PC-9 (cell line): Measurements from ENCODE around the gene HOMER3. TPM values are rescaled to one million over a fixed set of nuclear protein-coding genes. Genes with fewer than 3 reads are reported as not detected.
"Not testable (repeated sequence)": the region's sequence is repeated elsewhere in the genome, so short reads cannot be mapped to it uniquely, and the experiment has no call there.

Experiments used
- BruUV-seq: library from RNA; stranded (reverse); fragments of 400-500 nt; replicated peaks from 2 replicates; lab custom pipeline; 2021; lab: Mats Ljungman, UMichigan
- CTCF ChIA-PET: fragments of 300-600 bp; sonication (Branson Sonifier 250); formaldehyde crosslinking; loops from one replicate; lab custom pipeline; 2022; ENCODE audit warnings: antibody characterized with exemption; lab: Charles Lee
- POLR2A ChIA-PET: fragments of 300-600 bp; sonication (Branson Sonifier 250); formaldehyde crosslinking; loops from one replicate; lab custom pipeline; 2022; ENCODE audit warnings: antibody characterized with exemption; ENCODE audit not compliant: unreplicated experiment; lab: Charles Lee
- DNase-seq, 2 experiments: peaks; one replicate each; pipeline versions ENCODE4 v3.0.0 to v3.0.0-alpha.2; 2015 to 2022; ENCODE audit warnings: mixed read lengths in 1 of 2
- H2AFZ ChIP-seq: fragments of 200-600 bp; sonication (generic); 2 replicates; pipeline ENCODE4 v1.8.1; 2017; ENCODE audit warnings: antibody characterized with exemption
- H3F3A ChIP-seq: fragments of 200-600 bp; sonication (generic); 2 replicates; pipeline ENCODE4 v1.8.1; 2017; ENCODE audit warnings: antibody characterized with exemption, mild to moderate bottlenecking, low read depth; ENCODE audit not compliant: insufficient read depth
- H3K27ac ChIP-seq: fragments of 200-600 bp; sonication (generic); 2 replicates; pipeline ENCODE4 v1.6.1; 2016; ENCODE audit warnings: mixed run types
- H3K27me3 ChIP-seq: fragments of 200-600 bp; sonication (generic); 2 replicates; pipeline ENCODE4 v1.6.1; 2016; ENCODE audit warnings: low read depth, mixed run types; ENCODE audit not compliant: insufficient read depth
- H3K36me3 ChIP-seq: fragments of 200-600 bp; sonication (generic); 2 replicates; pipeline ENCODE4 v1.6.1; 2016; ENCODE audit warnings: low read depth, mixed run types
- H3K4me1 ChIP-seq: fragments of 200-600 bp; sonication (generic); replicated peaks from 2 replicates; pipeline ENCODE4 v1.6.1; 2016; ENCODE audit warnings: mixed run types; ENCODE audit not compliant: insufficient read depth
- H3K4me2 ChIP-seq: fragments of 200-600 bp; sonication (generic); 2 replicates; pipeline ENCODE4 v1.6.1; 2017; ENCODE audit warnings: mixed run types
- H3K4me3 ChIP-seq: fragments of 200-600 bp; sonication (generic); 2 replicates; pipeline ENCODE4 v1.6.1; 2016; ENCODE audit warnings: mixed run types
- H3K79me2 ChIP-seq: fragments of 200-600 bp; sonication (generic); 2 replicates; pipeline ENCODE4 v1.6.1; 2017; ENCODE audit warnings: low read depth, mixed run types
- H3K9me2 ChIP-seq: fragments of 200-600 bp; sonication (generic); 2 replicates; pipeline ENCODE4 v1.8.1; 2017; ENCODE audit warnings: mild to moderate bottlenecking; ENCODE audit not compliant: insufficient read depth
- H3K9me3 ChIP-seq: fragments of 200-600 bp; sonication (generic); 2 replicates; pipeline ENCODE4 v1.8.1; 2016; ENCODE audit warnings: low read depth; ENCODE audit not compliant: insufficient read depth
- H4K20me1 ChIP-seq: fragments of 200-600 bp; sonication (generic); 2 replicates; pipeline ENCODE4 v1.8.1; 2017; ENCODE audit not compliant: insufficient read depth
- CTCF ChIP-seq: fragments of 200-600 bp; sonication (generic); conservative IDR thresholded peaks from 2 replicates; pipeline ENCODE4 v1.6.1; 2017; ENCODE audit warnings: mixed run types, antibody characterized with exemption, mild to moderate bottlenecking, moderate library complexity
- EZH2 ChIP-seq: fragments of 200-600 bp; sonication (generic); IDR thresholded peaks from 2 replicates; pipeline ENCODE4 v1.8.0; 2017; ENCODE audit warnings: antibody characterized with exemption, low read depth
- intact Hi-C: fragments of 100-400 bp; cut with micrococcal nuclease; formaldehyde crosslinking; loops from one replicate; pipeline ENCODE4 v1.10.0; 2022; ENCODE audit not compliant: unreplicated experiment
- total RNA-seq: library from RNA; stranded (reverse); gene quantifications from 2 replicates; pipeline ENCODE4 v1.2.3, GENCODE V29; 2021

Gene HOMER3
- total RNA-seq, 1 experiment from 2014 or later: 55.7 TPM

GRCh38 chr19:18919086-18919899, 21.7 kb downstream of the HOMER3 start, which contains the start of the genes COPE and DDX49:
Gene COPE (minus strand): TSS chr19:18919387. CDS start chr19:18919348, 39 bp downstream.
Gene DDX49 (plus strand): TSS chr19:18919715. CDS start chr19:18919742, 27 bp downstream.
- Histone ChIP-seq H4K20me1 (peaks cover 35% of the 10 kb centered on the region), H3K27me3 (no peaks in the 10 kb centered on the region), H3K4me2 (peak within 1 kb of the TSS; percentile 98), H3K27ac (peak within 1 kb of the TSS; percentile 75), H3K9me2 (no peaks in the 10 kb centered on the region), H3K79me2 (peaks cover 68% of the 10 kb centered on the region), H3K4me1 (peaks cover 17% of the 10 kb centered on the region), H3K4me3 (peak within 1 kb of the TSS; percentile 72), H3K36me3 (peaks cover 12% of the 10 kb centered on the region; the same call in 1 of the 2 replicates), H3F3A (peaks cover 9% of the 10 kb centered on the region; the same call in 1 of the 2 replicates), H2AFZ (peak within 1 kb of the TSS; percentile 76), H3K9me3 (no peaks in the 10 kb centered on the region)
- no TSS peak for BruUV-seq
- TF ChIP-seq CTCF: no peak
- no peak for TF ChIP-seq EZH2
- CTCF ChIA-PET: interaction anchor here (0.6 to 1.4 kb wide), 3 partner anchors 68 to 642 kb away, joined by 3 to 9 read pairs (median 4); no protein-coding TSS in a partner anchor
- POLR2A ChIA-PET: interaction anchor here (0.5 to 0.9 kb wide), 7 partner anchors 10 to 1149 kb away, joined by 3 to 10 read pairs (median 3); no protein-coding TSS in a partner anchor
- intact Hi-C loops: loop anchor here (1.0 to 10.0 kb wide), 4 partner anchors 22 to 444 kb away; partner anchors contain the start of genes HOMER3 and UBA52
- DNase-seq: peak; percentile 95 to 100

- ChIA-PET CTCF (interaction anchor here (0.6 kb wide), 1 partner anchor 219 kb away, joined by 4 read pairs; no protein-coding TSS in a partner anchor), POLR2A (interaction anchor here (0.7 kb wide), 1 partner anchor 476 kb away, joined by 3 read pairs; no protein-coding TSS in a partner anchor)
- Histone ChIP-seq H3K4me2 (peak overlapping the region; percentile 79), H3K4me1 (peaks cover 17% of the 10 kb centered on the region), H4K20me1 (peaks cover 52% of the 10 kb centered on the region), H3K79me2 (peaks cover 85% of the 10 kb centered on the region), H3K4me3 (peak overlapping the region; percentile 72; the same call in 1 of the 2 replicates)
- H3K27ac ChIP-seq, DNase-seq, BruUV-seq, H3F3A ChIP-seq, H3K9me3 ChIP-seq, H3K36me3 ChIP-seq, H3K27me3 ChIP-seq, H3K9me2 ChIP-seq, H2AFZ ChIP-seq: not testable (repeated sequence)
- intact Hi-C loops: loop anchor here (10.0 kb wide), 2 partner anchors 343 to 443 kb away; partner anchors contain the start of gene UBA52
Observed at GRCh38 chr19:18917593-18917992, 23.4 kb downstream of the HOMER3 start.

- H3K9me3 ChIP-seq: no peaks in the 10 kb centered on the region
- ChIA-PET POLR2A (interaction anchor here (0.6 kb wide), 1 partner anchor 25 kb away, joined by 4 read pairs; no protein-coding TSS in a partner anchor), CTCF (no interaction called here)
- no peaks in the 10 kb centered on the region for H3K9me2 ChIP-seq
- DNase-seq: peak in 1 of 2 experiments; percentile 49
- H3K27ac ChIP-seq: no peak overlapping the region
- H3K4me2 ChIP-seq: no peak overlapping the region
- peaks cover 5% of the 10 kb centered on the region; the same call in 1 of the 2 replicates for H3K36me3 ChIP-seq
- peaks cover 14% of the 10 kb centered on the region for H3K4me1 ChIP-seq
- H3K4me3 ChIP-seq: no peak overlapping the region
- no TSS peak for BruUV-seq
- H3K27me3 ChIP-seq: no peaks in the 10 kb centered on the region
- H3F3A ChIP-seq: peaks cover 9% of the 10 kb centered on the region; the same call in 1 of the 2 replicates
- H2AFZ ChIP-seq: no peak overlapping the region
- intact Hi-C loops: loop anchor here (2.0 to 10.0 kb wide), 3 partner anchors 341 to 465 kb away; partner anchors contain the start of gene UBA52
- peaks cover 78% of the 10 kb centered on the region for H3K79me2 ChIP-seq
- peaks cover 57% of the 10 kb centered on the region for H4K20me1 ChIP-seq
- no peak for TF ChIP-seq EZH2
- peak; percentile 65 for TF ChIP-seq CTCF
Observed at GRCh38 chr19:18915639-18916038, 25.4 kb downstream of the HOMER3 start.
